Measurements from ENCODE around the gene MTA3. TPM values are rescaled to one million over a fixed set of nuclear protein-coding genes. Genes with fewer than 3 reads are reported as not detected.

Gene MTA3
- total RNA-seq, 2 experiments from 2014 or later: 27.0 to 30.9 TPM

- Histone ChIP-seq H3K27ac (ENCODE audit: low read depth in 1 of 2, low read length in 2 of 2) (no peak overlapping the region), H3K36me3 (ENCODE audit: insufficient read depth, low read length) (peaks cover 4% of the 10 kb centered on the region), H3K9me3 (ENCODE audit: control insufficient read depth in 1 of 2, insufficient read depth in 1 of 2, low read length in 2 of 2) (no peaks in the 10 kb centered on the region), H3K4me1 (ENCODE audit: insufficient read depth, low read length) (peaks cover 12% of the 10 kb centered on the region), H3K27me3 (ENCODE audit: control insufficient read depth in 1 of 2, insufficient read depth in 2 of 2, low read length in 2 of 2) (no peaks in the 10 kb centered on the region), H3K4me3 (ENCODE audit: low read length) (no peak overlapping the region)
- ChIA-PET CTCF (interaction anchor here (0.7 to 1.7 kb wide), 2 partner anchors 91 to 235 kb away, joined by 3 to 6 read pairs; no protein-coding TSS in a partner anchor), POLR2A (no interaction called here)
- Mint-ChIP-seq H3K9me3 (no peaks in the 10 kb centered on the region), H3K4me3 (no peak overlapping the region), H3K27me3 (no peaks in the 10 kb centered on the region), H3K27ac (peak overlapping the region; percentile 42), H3K4me1 (ENCODE audit: low read depth) (peaks cover 54% of the 10 kb centered on the region), H3K36me3 (ENCODE audit: low read depth) (peaks cover 45% of the 10 kb centered on the region)
- ATAC-seq (ENCODE audit: poor library complexity) (no peak), DNase-seq (no peak)
- intact Hi-C loops (cut with DNase I, micrococcal nuclease): no loop called here
- TF ChIP-seq, protein P1, sequence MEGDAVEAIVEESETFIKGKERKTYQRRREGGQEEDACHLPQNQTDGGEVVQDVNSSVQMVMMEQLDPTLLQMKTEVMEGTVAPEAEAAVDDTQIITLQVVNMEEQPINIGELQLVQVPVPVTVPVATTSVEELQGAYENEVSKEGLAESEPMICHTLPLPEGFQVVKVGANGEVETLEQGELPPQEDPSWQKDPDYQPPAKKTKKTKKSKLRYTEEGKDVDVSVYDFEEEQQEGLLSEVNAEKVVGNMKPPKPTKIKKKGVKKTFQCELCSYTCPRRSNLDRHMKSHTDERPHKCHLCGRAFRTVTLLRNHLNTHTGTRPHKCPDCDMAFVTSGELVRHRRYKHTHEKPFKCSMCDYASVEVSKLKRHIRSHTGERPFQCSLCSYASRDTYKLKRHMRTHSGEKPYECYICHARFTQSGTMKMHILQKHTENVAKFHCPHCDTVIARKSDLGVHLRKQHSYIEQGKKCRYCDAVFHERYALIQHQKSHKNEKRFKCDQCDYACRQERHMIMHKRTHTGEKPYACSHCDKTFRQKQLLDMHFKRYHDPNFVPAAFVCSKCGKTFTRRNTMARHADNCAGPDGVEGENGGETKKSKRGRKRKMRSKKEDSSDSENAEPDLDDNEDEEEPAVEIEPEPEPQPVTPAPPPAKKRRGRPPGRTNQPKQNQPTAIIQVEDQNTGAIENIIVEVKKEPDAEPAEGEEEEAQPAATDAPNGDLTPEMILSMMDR (IDR thresholded peaks at IDR 0.05): no peak
Observed at GRCh38 chr2:42572297-42573081, 4.1 kb downstream of the MTA3 start.

DNA sequence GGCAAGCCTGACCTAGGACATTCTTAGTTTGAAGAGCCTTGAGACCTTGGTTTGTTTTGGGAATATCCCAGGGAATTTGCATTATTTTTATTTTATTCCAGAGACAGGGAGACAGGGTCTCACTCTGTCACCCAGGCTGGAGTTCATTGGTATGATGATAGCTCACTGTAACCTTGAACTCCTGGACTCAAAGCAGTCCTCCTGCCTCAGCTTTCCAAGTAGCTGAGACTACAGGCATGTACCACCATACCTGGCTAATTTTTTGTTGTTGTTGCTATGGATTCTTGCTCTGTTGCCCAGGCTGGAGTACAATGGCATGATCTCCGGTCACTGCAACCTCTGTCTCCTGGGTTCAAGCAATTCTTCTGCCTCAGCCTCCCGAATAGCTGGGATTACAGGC is 4.8 kb downstream of the MTA3 start:
- Mint-ChIP-seq H3K27me3 (no peaks in the 10 kb centered on the region), H3K4me3 (no peak overlapping the region), H3K36me3 (ENCODE audit: low read depth) (peaks cover 52% of the 10 kb centered on the region), H3K4me1 (ENCODE audit: low read depth) (peaks cover 55% of the 10 kb centered on the region), H3K27ac (peak overlapping the region; percentile 42), H3K9me3 (no peaks in the 10 kb centered on the region)
- POLR2A ChIA-PET: no interaction called here
- Histone ChIP-seq H3K27ac (ENCODE audit: low read depth in 1 of 2, low read length in 2 of 2) (no peak overlapping the region), H3K9me3 (ENCODE audit: control insufficient read depth in 1 of 2, insufficient read depth in 1 of 2, low read length in 2 of 2) (no peaks in the 10 kb centered on the region), H3K36me3 (ENCODE audit: insufficient read depth, low read length) (peaks cover 4% of the 10 kb centered on the region), H3K4me1 (ENCODE audit: insufficient read depth, low read length) (peaks cover 5% of the 10 kb centered on the region), H3K4me3 (ENCODE audit: low read length) (no peak overlapping the region), H3K27me3 (ENCODE audit: control insufficient read depth in 1 of 2, insufficient read depth in 2 of 2, low read length in 2 of 2) (no peaks in the 10 kb centered on the region)
- ATAC-seq (ENCODE audit: poor library complexity) (no peak), DNase-seq (no peak)
- intact Hi-C loops (cut with DNase I, micrococcal nuclease): no loop called here
- CTCF ChIA-PET: interaction anchor here (1.7 kb wide), 1 partner anchor 90 kb away, joined by 6 read pairs; no protein-coding TSS in a partner anchor
- TF ChIP-seq, protein P1 (IDR thresholded peaks at IDR 0.05): no peak

- H3K27ac Mint-ChIP-seq: peak overlapping the region; percentile 58
- ATAC-seq (ENCODE audit: poor library complexity) (peak; percentile 43), DNase-seq (no peak)
- H3K27me3 Mint-ChIP-seq: no peaks in the 10 kb centered on the region
- H3K27ac ChIP-seq (ENCODE audit: low read depth in 1 of 2, low read length in 2 of 2): no peak overlapping the region
- no peak overlapping the region for H3K4me3 ChIP-seq (ENCODE audit: low read length)
- TF ChIP-seq, protein P1 (IDR thresholded peaks at IDR 0.05): no peak
- CTCF ChIA-PET: no interaction called here
- intact Hi-C loops (cut with DNase I, micrococcal nuclease): no loop called here
- peak overlapping the region; percentile 3 for H3K4me3 Mint-ChIP-seq
- no peaks in the 10 kb centered on the region for H3K4me1 ChIP-seq (ENCODE audit: insufficient read depth, low read length)
- peaks cover 57% of the 10 kb centered on the region for H3K4me1 Mint-ChIP-seq (ENCODE audit: low read depth)
- H3K36me3 Mint-ChIP-seq (ENCODE audit: low read depth): peaks cover 61% of the 10 kb centered on the region
- no peaks in the 10 kb centered on the region for H3K9me3 Mint-ChIP-seq
- H3K27me3 ChIP-seq (ENCODE audit: control insufficient read depth in 1 of 2, insufficient read depth in 2 of 2, low read length in 2 of 2): no peaks in the 10 kb centered on the region
- peaks cover 8% of the 10 kb centered on the region for H3K36me3 ChIP-seq (ENCODE audit: insufficient read depth, low read length)
- POLR2A ChIA-PET: interaction anchor here (0.5 to 0.8 kb wide), 2 partner anchors 23 to 236 kb away, joined by 3 to 4 read pairs; no protein-coding TSS in a partner anchor
- no peaks in the 10 kb centered on the region for H3K9me3 ChIP-seq (ENCODE audit: control insufficient read depth in 1 of 2, insufficient read depth in 1 of 2, low read length in 2 of 2)
Observed at GRCh38 chr2:42575458-42576064, 7.1 kb downstream of the MTA3 start.
